Osteocyte (in vitro differentiated cells): Measurements from ENCODE around the gene PLCG2. TPM values are rescaled to one million over a fixed set of nuclear protein-coding genes. Genes with fewer than 3 reads are reported as not detected.
A peak's percentile ranks its signal among the peaks of the same experiment; 100 is the strongest.

ENCODE experiments used
- DNase-seq: peaks from one replicate; pipeline ENCODE4 v3.0.0; 2021; ENCODE audit warnings: mixed read lengths; ENCODE audit not compliant: unreplicated experiment; ENCODE audit errors: extremely low spot score
- H3K27ac Mint-ChIP-seq: one replicate; pipeline ENCODE4 v1.8.0; 2021; ENCODE audit warnings: mild to moderate bottlenecking, mixed read lengths; ENCODE audit not compliant: unreplicated experiment
- H3K27me3 Mint-ChIP-seq: one replicate; pipeline ENCODE4 v1.8.0; 2021; ENCODE audit warnings: mixed read lengths; ENCODE audit not compliant: unreplicated experiment
- H3K36me3 Mint-ChIP-seq: one replicate; pipeline ENCODE4 v1.8.0; 2021; ENCODE audit warnings: mixed read lengths; ENCODE audit not compliant: unreplicated experiment
- H3K4me1 Mint-ChIP-seq: one replicate; pipeline ENCODE4 v1.8.0; 2021; ENCODE audit warnings: mixed read lengths; ENCODE audit not compliant: unreplicated experiment
- H3K4me3 Mint-ChIP-seq: one replicate; pipeline ENCODE4 v1.8.0; 2021; ENCODE audit warnings: mild to moderate bottlenecking, moderate library complexity, mixed read lengths; ENCODE audit not compliant: unreplicated experiment
- H3K9me3 Mint-ChIP-seq: one replicate; pipeline ENCODE4 v1.8.0; 2021; ENCODE audit warnings: mixed read lengths; ENCODE audit not compliant: unreplicated experiment
- total RNA-seq: library from RNA; stranded (reverse); gene quantifications from 2 replicates; pipeline ENCODE4 v1.2.1, GENCODE V29; 2021
- TF ChIP-seq, protein P1 (sequence below): fragments of 200-600 bp; sonication (generic); IDR thresholded peaks from 2 replicates; pipeline ENCODE4 v1.5.0; 2021; ENCODE audit warnings: antibody characterized with exemption, mild to moderate bottlenecking, moderate library complexity

PLCG2 gene
- total RNA-seq, 1 donor from 2014 or later: not detected

DNA sequence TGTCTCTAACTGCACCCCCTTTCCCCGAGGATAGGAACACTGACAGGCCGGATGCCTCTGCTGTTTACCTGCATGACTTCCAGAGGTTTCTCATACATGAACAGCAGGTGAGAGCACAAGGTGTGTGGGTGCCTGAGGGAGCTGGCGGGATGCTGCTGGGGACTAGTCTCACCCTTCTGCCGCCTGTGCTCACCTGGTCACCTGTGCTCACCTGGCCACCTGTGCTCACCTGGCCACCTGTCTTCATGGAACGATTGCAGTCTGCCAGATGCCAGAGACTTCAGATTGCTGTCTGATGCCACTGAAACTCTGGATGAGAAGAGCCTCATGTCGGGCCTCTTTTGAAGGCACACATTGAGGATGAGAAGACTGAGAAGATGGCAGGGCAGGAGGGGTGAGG lies 104.1 kb downstream of the PLCG2 start:
- Mint-ChIP-seq H3K27me3 (peaks cover 33% of the 10 kb centered on the region), H3K36me3 (no peaks in the 10 kb centered on the region), H3K4me3 (no peak overlapping the region), H3K4me1 (no peaks in the 10 kb centered on the region), H3K27ac (no peak overlapping the region), H3K9me3 (no peaks in the 10 kb centered on the region)
- TF ChIP-seq, protein P1, sequence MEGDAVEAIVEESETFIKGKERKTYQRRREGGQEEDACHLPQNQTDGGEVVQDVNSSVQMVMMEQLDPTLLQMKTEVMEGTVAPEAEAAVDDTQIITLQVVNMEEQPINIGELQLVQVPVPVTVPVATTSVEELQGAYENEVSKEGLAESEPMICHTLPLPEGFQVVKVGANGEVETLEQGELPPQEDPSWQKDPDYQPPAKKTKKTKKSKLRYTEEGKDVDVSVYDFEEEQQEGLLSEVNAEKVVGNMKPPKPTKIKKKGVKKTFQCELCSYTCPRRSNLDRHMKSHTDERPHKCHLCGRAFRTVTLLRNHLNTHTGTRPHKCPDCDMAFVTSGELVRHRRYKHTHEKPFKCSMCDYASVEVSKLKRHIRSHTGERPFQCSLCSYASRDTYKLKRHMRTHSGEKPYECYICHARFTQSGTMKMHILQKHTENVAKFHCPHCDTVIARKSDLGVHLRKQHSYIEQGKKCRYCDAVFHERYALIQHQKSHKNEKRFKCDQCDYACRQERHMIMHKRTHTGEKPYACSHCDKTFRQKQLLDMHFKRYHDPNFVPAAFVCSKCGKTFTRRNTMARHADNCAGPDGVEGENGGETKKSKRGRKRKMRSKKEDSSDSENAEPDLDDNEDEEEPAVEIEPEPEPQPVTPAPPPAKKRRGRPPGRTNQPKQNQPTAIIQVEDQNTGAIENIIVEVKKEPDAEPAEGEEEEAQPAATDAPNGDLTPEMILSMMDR: no peak
- DNase-seq: no peak

DNA sequence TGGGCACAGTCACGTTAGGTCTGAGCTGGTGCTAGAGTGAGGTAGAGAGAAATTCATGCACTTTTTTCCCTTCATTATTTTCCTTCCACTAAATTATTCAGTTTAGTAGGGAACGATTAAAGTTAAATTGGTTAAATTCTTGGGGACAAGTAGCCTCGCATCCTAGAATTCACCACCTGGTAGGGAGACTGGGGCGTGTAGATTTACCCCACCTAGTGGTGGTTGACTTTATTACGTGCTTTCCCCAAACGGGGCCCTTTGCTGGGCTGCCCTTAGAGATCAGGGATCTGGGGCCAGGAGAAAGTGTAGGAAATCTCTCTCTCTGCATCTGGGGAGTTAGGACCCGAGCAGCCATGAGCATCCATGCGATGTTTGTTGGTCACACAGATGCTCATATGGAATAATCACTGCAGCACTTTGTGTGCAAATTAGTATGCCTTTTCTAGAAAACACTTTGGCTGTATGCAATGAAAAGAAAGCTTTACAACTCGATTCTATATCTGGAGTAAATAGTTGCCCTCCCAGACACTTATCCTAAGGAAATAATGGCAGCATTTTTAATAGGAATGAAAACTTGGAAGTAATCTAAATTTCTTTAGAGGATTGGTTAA lies 107.0 kb downstream of the PLCG2 start:
- H3K4me1 Mint-ChIP-seq: no peaks in the 10 kb centered on the region
- H3K27me3 Mint-ChIP-seq: peaks cover 23% of the 10 kb centered on the region
- TF ChIP-seq, protein P1: peak; percentile 60
- no peaks in the 10 kb centered on the region for H3K36me3 Mint-ChIP-seq
- DNase-seq: no peak
- H3K4me3 Mint-ChIP-seq: no peak overlapping the region
- H3K9me3 Mint-ChIP-seq: no peaks in the 10 kb centered on the region
- H3K27ac Mint-ChIP-seq: no peak overlapping the region

DNA sequence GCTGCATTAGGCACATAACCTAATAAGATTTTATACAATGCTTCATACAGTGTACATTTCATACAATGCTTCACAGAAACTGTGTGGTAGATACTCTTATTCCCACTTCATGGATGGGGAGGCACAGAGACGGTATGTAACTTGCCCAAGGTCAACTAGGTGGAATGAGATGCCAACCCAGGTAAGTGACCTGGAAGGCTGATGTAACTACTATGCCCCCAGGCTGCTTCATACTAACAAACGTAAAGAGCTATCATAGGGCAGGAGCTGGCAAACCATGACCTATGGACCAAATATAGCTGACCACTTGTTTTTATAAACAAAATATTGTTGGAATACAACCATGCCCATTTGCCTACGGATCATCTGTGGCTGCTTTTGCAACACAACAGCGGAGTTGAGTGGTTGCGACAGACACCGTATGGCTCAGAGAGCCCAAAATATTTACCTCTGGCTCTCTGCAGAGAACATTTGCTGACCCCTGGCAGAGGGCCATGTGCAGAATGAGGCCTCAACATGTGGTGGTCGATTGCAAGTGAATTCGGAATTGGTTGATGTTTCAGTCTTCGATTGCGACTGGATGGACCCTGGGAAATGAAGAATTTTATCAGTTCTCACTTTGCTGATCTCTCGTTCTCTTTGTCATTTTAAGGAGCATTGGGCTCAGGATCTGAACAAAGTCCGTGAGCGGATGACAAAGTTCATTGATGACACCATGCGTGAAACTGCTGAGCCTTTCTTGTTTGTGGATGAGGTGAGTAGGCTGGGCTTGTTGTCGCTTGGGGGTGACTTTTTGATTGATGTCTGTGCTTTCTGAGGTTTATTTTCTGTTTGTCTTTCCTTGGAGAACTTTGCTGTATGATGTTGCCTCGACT lies 109.7 kb downstream of the PLCG2 start:
- H3K4me3 Mint-ChIP-seq: no peak overlapping the region
- no peak overlapping the region for H3K27ac Mint-ChIP-seq
- no peaks in the 10 kb centered on the region for H3K36me3 Mint-ChIP-seq
- TF ChIP-seq, protein P1: no peak
- DNase-seq: no peak
- no peaks in the 10 kb centered on the region for H3K9me3 Mint-ChIP-seq
- peaks cover 26% of the 10 kb centered on the region for H3K27me3 Mint-ChIP-seq
- no peaks in the 10 kb centered on the region for H3K4me1 Mint-ChIP-seq

DNA sequence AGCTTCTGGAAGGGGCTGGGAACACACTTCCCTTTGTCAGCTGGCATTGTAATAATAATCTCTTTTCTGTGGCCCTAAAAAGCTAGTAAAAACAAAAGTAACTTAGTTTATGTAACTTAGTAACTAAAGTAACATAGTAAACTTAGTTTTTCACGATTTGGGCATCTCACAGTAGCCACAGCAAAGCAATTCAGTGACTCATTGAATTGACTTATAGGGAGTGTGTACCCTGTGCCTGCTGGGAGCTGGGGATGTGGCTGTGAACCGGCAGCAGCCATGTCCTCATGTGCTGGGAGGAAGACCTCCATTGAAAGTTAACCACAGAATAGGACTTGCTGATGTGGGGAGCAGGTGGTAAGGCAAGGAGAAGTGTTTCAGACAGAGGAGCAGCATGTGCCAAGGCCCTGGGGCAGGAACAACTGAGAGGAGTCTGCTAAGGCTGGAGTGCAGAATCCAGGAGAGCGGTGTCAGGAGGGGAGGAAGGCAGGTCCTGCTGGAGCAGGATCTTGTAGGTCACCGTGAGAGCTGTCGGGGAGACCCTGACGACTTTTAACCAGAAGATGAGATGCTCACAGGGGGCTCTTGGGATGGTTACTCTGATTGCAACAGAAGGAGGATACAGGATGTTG lies 112.8 kb downstream of the PLCG2 start:
- peaks cover 12% of the 10 kb centered on the region for H3K27me3 Mint-ChIP-seq
- H3K27ac Mint-ChIP-seq: no peak overlapping the region
- H3K9me3 Mint-ChIP-seq: no peaks in the 10 kb centered on the region
- TF ChIP-seq, protein P1: no peak
- no peaks in the 10 kb centered on the region for H3K4me1 Mint-ChIP-seq
- H3K4me3 Mint-ChIP-seq: no peak overlapping the region
- no peak for DNase-seq
- H3K36me3 Mint-ChIP-seq: no peaks in the 10 kb centered on the region

DNA sequence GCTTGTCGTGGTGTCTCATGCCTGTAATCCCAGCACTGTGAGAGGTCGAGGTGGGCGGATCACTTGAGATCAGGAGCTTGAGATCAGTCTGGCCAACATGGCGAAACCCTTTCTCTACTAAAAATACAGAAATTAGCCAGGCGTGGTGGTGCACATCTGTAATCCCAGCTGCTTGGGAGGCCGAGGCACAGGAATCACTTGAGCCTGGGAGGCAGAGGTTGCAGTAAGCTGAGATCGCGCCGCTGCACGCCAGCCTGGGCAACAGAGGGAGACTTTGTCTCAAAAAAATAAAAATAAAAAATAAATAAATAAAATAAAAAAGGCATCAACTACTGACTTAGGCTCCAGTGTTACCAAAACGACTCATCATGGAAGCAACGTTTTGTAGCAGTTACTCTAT lies 115.5 kb downstream of the PLCG2 start:
- TF ChIP-seq, protein P1: no peak
- Mint-ChIP-seq H3K4me3 (no peak overlapping the region), H3K27me3 (peaks cover 3% of the 10 kb centered on the region), H3K4me1 (no peaks in the 10 kb centered on the region), H3K36me3 (no peaks in the 10 kb centered on the region), H3K9me3 (no peaks in the 10 kb centered on the region), H3K27ac (no peak overlapping the region)
- no peak for DNase-seq
